ENCODE results near the gene MAP4K2. TPM values are rescaled to one million over a fixed set of nuclear protein-coding genes. Genes with fewer than 3 reads are reported as not detected.

MAP4K2 gene
- total RNA-seq, 3 donors from 2014 or later, result 8.7 to 16.8 (median 14.1) TPM

GRCh38 chr11:64753380-64754123 is 49.5 kb downstream of the MAP4K2 start:
- Histone ChIP-seq H3K4me3 (no peak overlapping the region), H3K36me3 (ENCODE audit: low read depth) (no peaks in the 10 kb centered on the region), H3K4me1 (ENCODE audit: low read depth) (no peaks in the 10 kb centered on the region), H3K9me3 (no peaks in the 10 kb centered on the region)
- no peak for TF ChIP-seq CTCF (IDR thresholded peaks at IDR 0.05)
- DNase-seq, result no peak
- no peak for ATAC-seq
- intact Hi-C loops (cut with DNase I, micrococcal nuclease), result no loop called here

DNA sequence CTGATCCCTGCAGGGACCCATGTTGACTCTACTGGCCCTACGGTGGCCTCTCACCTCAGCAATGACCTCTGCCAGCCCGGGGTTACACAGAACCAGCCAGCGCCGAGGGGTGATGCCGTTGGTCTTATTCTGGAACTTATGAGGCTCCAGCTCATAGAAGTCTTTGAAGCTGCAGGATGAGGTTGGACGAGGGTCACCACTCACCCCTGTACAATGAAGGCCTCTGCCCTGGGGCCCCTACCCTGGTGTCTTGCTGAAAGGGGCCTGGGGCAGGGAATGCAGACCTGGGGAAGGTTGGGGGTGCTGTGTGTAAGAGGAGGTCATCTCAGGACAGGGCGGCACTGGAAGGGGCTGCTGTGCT is 50.0 kb downstream of the MAP4K2 start:
- ATAC-seq (no peak), DNase-seq (no peak)
- H3K9me3 ChIP-seq, result no peaks in the 10 kb centered on the region
- no peaks in the 10 kb centered on the region for H3K4me1 ChIP-seq (ENCODE audit: low read depth)
- TF ChIP-seq CTCF (IDR thresholded peaks at IDR 0.05), result no peak
- no peaks in the 10 kb centered on the region for H3K36me3 ChIP-seq (ENCODE audit: low read depth)
- intact Hi-C loops (cut with DNase I, micrococcal nuclease), result no loop called here
- H3K4me3 ChIP-seq, result no peak overlapping the region

- Histone ChIP-seq H3K9me3 (no peaks in the 10 kb centered on the region), H3K4me1 (ENCODE audit: low read depth) (no peaks in the 10 kb centered on the region), H3K36me3 (ENCODE audit: low read depth) (no peaks in the 10 kb centered on the region), H3K4me3 (no peak overlapping the region)
- TF ChIP-seq CTCF (IDR thresholded peaks at IDR 0.05), result no peak
- DNase-seq, result no peak
- ATAC-seq, result no peak
- intact Hi-C loops (cut with DNase I, micrococcal nuclease), result no loop called here
These were observed 50.6 kb downstream of the MAP4K2 start for GRCh38 chr11:64752175-64752970.

DNA sequence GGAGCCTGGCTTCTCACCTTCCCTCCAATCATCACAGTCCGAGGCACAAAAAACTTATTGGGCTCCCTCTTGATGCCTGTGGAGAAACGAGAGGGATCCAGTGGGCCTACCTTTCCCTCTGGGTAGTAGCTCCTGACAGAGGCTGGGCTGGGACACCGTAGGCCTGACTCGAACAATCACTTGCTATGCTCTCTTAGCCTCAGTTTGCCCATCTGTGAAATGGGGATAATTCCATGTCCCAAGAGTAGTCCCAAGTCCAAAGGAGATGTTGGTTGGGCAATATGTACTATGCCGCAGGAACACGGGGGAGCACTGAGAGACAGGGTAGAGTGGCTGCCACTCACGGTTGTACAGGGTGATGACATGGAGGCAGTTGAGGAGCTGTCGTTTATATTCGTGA is 51.4 kb downstream of the MAP4K2 start:
- Histone ChIP-seq H3K4me3 (no peak overlapping the region), H3K9me3 (no peaks in the 10 kb centered on the region), H3K36me3 (ENCODE audit: low read depth) (no peaks in the 10 kb centered on the region), H3K4me1 (ENCODE audit: low read depth) (no peaks in the 10 kb centered on the region)
- intact Hi-C loops (cut with DNase I, micrococcal nuclease), result no loop called here
- no peak for ATAC-seq
- no peak for TF ChIP-seq CTCF (IDR thresholded peaks at IDR 0.05)
- DNase-seq, result no peak

GRCh38 chr11:64751136-64751535 is 51.9 kb downstream of the MAP4K2 start:
- Histone ChIP-seq H3K9me3 (no peaks in the 10 kb centered on the region), H3K4me3 (no peak overlapping the region), H3K4me1 (ENCODE audit: low read depth) (no peaks in the 10 kb centered on the region), H3K36me3 (ENCODE audit: low read depth) (no peaks in the 10 kb centered on the region)
- no peak for TF ChIP-seq CTCF (IDR thresholded peaks at IDR 0.05)
- ATAC-seq (no peak), DNase-seq (no peak)
- intact Hi-C loops (cut with DNase I, micrococcal nuclease), result no loop called here
